HepG2 (cell line): ENCODE results near the gene CFAP54. TPM values are rescaled to one million over a fixed set of nuclear protein-coding genes. Genes with fewer than 3 reads are reported as not detected.

Source experiments
- BHLHE40 ChIP-seq: IDR thresholded peaks from 2 replicates; pipeline ENCODE4 v1.6.1; 2011; ENCODE audit warnings: low read length, improper control_type of control experiment
- BORCS8-MEF2B ChIP-seq: sonication (generic); formaldehyde crosslinking; IDR thresholded peaks from 2 replicates; pipeline ENCODE4 v1.8.0; 2022; ENCODE audit warnings: mild to moderate bottlenecking, missing genetic modification reagents
- DNMT1 ChIP-seq: sonication (generic); formaldehyde crosslinking; IDR thresholded peaks from 2 replicates; pipeline ENCODE4 v1.5.1; 2020; ENCODE audit warnings: mild to moderate bottlenecking, missing genetic modification reagents
- KDM4B ChIP-seq: sonication (generic); formaldehyde crosslinking; IDR thresholded peaks from 2 replicates; pipeline ENCODE4 v1.4.0; 2020; ENCODE audit warnings: missing genetic modification reagents
- MAZ ChIP-seq, 2 experiments: sonication (generic) in 1 of 2; formaldehyde crosslinking in 1 of 2; IDR thresholded peaks; 2 replicates each; pipeline versions ENCODE4 v1.5.0 to v1.6.1; 2012 to 2020; ENCODE audit warnings: low read depth in 2 of 2, mild to moderate bottlenecking in 2 of 2, borderline replicate concordance in 1 of 2, improper control_type of control experiment in 1 of 2, low read length in 1 of 2, missing genetic modification reagents in 1 of 2, moderate library complexity in 1 of 2
- ZNF776 ChIP-seq: sonication (generic); formaldehyde crosslinking; IDR thresholded peaks from 2 replicates; pipeline ENCODE4 v1.4.0; 2020; ENCODE audit warnings: mild to moderate bottlenecking, missing genetic modification reagents
- ZNF839 ChIP-seq: sonication (generic); formaldehyde crosslinking; IDR thresholded peaks from 2 replicates; pipeline ENCODE4 v1.4.0; 2020; ENCODE audit warnings: missing genetic modification reagents, mild to moderate bottlenecking, borderline replicate concordance
- polyA plus RNA-seq, 8 experiments: library from polyadenylated mRNA; depleted of rRNA in 3 of 8; stranded (reverse) in 7 of 8; unstranded in 1 of 8; fragments of >200 nt; fragmentation: Illumina TruSeq in 4 of 8; extraction: Trizol in 4 of 8; gene quantifications; 2 replicates each; pipeline versions ENCODE4 v1.2.1 to v1.2.3, GENCODE V29; 2011 to 2016; ENCODE audit warnings: low read depth in 4 of 8, missing spikeins in 1 of 8, mixed read lengths in 1 of 8; ENCODE audit not compliant: insufficient read depth in 1 of 8
- total RNA-seq, 5 experiments: library from RNA; depleted of rRNA; stranded (reverse); fragments of >200 nt; fragmentation: Illumina TruSeq; extraction: Trizol; gene quantifications; 2 replicates each; pipeline ENCODE4 v1.2.3, GENCODE V29; 2016; ENCODE audit warnings: low read depth in 1 of 5
- TF ChIP-seq, protein P1 (sequence below): sonication (generic); formaldehyde crosslinking; IDR thresholded peaks from 2 replicates; pipeline ENCODE4; 2020; ENCODE audit warnings: missing genetic modification reagents, mild to moderate bottlenecking, borderline replicate concordance
- TF ChIP-seq, protein P2 (sequence below): sonication (generic); formaldehyde crosslinking; IDR thresholded peaks from 2 replicates; pipeline ENCODE4 v1.5.1; 2020; ENCODE audit warnings: missing genetic modification reagents, mild to moderate bottlenecking, borderline replicate concordance
- TF ChIP-seq, protein P3 (sequence below): sonication (generic); formaldehyde crosslinking; conservative IDR thresholded peaks from 2 replicates; pipeline ENCODE4 v1.8.0; 2022; ENCODE audit warnings: mild to moderate bottlenecking, moderate library complexity, missing genetic modification reagents

Gene CFAP54
- total and polyA plus RNA-seq, 2 of the 13 experiments (the other 11 are each of a cell fraction or from before 2014, with no cell fraction given) = not detected

GRCh38 chr12:96465896-96466295, 23.5 kb upstream of the CFAP54 start (continued):
- TF ChIP-seq, protein P1, sequence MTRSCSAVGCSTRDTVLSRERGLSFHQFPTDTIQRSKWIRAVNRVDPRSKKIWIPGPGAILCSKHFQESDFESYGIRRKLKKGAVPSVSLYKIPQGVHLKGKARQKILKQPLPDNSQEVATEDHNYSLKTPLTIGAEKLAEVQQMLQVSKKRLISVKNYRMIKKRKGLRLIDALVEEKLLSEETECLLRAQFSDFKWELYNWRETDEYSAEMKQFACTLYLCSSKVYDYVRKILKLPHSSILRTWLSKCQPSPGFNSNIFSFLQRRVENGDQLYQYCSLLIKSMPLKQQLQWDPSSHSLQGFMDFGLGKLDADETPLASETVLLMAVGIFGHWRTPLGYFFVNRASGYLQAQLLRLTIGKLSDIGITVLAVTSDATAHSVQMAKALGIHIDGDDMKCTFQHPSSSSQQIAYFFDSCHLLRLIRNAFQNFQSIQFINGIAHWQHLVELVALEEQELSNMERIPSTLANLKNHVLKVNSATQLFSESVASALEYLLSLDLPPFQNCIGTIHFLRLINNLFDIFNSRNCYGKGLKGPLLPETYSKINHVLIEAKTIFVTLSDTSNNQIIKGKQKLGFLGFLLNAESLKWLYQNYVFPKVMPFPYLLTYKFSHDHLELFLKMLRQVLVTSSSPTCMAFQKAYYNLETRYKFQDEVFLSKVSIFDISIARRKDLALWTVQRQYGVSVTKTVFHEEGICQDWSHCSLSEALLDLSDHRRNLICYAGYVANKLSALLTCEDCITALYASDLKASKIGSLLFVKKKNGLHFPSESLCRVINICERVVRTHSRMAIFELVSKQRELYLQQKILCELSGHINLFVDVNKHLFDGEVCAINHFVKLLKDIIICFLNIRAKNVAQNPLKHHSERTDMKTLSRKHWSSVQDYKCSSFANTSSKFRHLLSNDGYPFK (CRISPR knock-in tag) = no peak
- TF ChIP-seq ZNF839 (CRISPR knock-in tag) (no peak), BHLHE40 (no peak), MAZ (IDR thresholded peaks at IDR 0.05; ENCODE audit: borderline replicate concordance, low read depth, low read length) (no peak), MAZ (CRISPR knock-in tag; IDR thresholded peaks at IDR 0.05; ENCODE audit: low read depth) (no peak), BORCS8-MEF2B (CRISPR knock-in tag) (no peak), DNMT1 (no peak), KDM4B (CRISPR knock-in tag) (no peak), ZNF776 (CRISPR knock-in tag) (no peak)
- TF ChIP-seq, protein P2, sequence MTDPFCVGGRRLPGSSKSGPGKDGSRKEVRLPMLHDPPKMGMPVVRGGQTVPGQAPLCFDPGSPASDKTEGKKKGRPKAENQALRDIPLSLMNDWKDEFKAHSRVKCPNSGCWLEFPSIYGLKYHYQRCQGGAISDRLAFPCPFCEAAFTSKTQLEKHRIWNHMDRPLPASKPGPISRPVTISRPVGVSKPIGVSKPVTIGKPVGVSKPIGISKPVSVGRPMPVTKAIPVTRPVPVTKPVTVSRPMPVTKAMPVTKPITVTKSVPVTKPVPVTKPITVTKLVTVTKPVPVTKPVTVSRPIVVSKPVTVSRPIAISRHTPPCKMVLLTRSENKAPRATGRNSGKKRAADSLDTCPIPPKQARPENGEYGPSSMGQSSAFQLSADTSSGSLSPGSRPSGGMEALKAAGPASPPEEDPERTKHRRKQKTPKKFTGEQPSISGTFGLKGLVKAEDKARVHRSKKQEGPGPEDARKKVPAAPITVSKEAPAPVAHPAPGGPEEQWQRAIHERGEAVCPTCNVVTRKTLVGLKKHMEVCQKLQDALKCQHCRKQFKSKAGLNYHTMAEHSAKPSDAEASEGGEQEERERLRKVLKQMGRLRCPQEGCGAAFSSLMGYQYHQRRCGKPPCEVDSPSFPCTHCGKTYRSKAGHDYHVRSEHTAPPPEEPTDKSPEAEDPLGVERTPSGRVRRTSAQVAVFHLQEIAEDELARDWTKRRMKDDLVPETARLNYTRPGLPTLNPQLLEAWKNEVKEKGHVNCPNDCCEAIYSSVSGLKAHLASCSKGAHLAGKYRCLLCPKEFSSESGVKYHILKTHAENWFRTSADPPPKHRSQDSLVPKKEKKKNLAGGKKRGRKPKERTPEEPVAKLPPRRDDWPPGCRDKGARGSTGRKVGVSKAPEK = no peak
- TF ChIP-seq, protein P3, sequence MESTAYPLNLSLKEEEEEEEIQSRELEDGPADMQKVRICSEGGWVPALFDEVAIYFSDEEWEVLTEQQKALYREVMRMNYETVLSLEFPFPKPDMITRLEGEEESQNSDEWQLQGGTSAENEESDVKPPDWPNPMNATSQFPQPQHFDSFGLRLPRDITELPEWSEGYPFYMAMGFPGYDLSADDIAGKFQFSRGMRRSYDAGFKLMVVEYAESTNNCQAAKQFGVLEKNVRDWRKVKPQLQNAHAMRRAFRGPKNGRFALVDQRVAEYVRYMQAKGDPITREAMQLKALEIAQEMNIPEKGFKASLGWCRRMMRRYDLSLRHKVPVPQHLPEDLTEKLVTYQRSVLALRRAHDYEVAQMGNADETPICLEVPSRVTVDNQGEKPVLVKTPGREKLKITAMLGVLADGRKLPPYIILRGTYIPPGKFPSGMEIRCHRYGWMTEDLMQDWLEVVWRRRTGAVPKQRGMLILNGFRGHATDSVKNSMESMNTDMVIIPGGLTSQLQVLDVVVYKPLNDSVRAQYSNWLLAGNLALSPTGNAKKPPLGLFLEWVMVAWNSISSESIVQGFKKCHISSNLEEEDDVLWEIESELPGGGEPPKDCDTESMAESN (CRISPR knock-in tag) = no peak
